ENCODE results near the gene SPATA6L.

- TF ChIP-seq CTCF (conservative IDR thresholded peaks at IDR 0.05; ENCODE audit: low read length) (no peak), EZH2phosphoT487 (IDR thresholded peaks at IDR 0.05; ENCODE audit: borderline replicate concordance) (no peak)
These were observed 89.8 kb downstream of the SPATA6L start for GRCh38 chr9:4576448-4576847.

All from Loucy (cell line).